GM18502 (cell line): Measurements from ENCODE around the gene CSTF3.
"Not testable (repeated sequence)": the region's sequence is repeated elsewhere in the genome, so short reads cannot be mapped to it uniquely, and the experiment has no call there.

Experiments used
- ATAC-seq: cut with Tn5 transposase; IDR thresholded peaks from one replicate; pipeline ENCODE4 v1.9.1; 2021; ENCODE audit warnings: mild to moderate bottlenecking; ENCODE audit not compliant: unreplicated experiment, poor library complexity

The CSTF3 gene

GRCh38 chr11:33161120-33162005, at the start of gene CSTF3:
Gene CSTF3 (minus strand): TSS chr11:33161480. CDS start chr11:33161325, 155 bp downstream.
- peak; percentile 87 for ATAC-seq

GRCh38 chr11:33208150-33208549, 46.9 kb upstream of the CSTF3 start:
- ATAC-seq = no peak

DNA sequence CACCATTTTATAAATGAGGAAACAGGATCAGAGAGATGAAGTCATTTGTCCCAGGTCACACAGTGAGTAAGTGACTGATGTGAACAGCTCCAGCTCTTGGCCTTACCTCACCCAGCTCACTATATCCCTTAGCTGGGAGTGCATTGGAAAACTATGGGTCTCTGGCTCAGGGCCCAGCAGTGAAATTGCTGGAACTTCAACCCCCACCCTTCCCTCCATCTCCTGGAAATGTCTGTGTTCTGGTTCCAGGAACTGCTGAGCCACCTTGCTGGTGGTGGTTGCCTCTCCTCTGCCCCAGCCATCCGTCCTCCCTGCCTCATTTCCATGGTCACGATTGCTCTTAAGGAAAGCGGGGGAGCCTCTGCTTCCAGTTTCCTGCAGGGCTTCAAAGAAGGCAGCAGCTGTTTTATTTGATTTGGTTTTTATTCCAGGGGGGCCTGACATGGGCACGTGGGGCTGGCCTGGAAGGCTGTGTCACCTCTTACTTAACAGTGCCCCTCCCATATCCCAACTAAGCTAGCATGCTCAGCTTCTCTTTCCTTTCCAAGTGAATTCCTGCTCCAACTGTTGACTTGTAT, 46.2 kb upstream of the CSTF3 start:
- ATAC-seq = no peak

DNA sequence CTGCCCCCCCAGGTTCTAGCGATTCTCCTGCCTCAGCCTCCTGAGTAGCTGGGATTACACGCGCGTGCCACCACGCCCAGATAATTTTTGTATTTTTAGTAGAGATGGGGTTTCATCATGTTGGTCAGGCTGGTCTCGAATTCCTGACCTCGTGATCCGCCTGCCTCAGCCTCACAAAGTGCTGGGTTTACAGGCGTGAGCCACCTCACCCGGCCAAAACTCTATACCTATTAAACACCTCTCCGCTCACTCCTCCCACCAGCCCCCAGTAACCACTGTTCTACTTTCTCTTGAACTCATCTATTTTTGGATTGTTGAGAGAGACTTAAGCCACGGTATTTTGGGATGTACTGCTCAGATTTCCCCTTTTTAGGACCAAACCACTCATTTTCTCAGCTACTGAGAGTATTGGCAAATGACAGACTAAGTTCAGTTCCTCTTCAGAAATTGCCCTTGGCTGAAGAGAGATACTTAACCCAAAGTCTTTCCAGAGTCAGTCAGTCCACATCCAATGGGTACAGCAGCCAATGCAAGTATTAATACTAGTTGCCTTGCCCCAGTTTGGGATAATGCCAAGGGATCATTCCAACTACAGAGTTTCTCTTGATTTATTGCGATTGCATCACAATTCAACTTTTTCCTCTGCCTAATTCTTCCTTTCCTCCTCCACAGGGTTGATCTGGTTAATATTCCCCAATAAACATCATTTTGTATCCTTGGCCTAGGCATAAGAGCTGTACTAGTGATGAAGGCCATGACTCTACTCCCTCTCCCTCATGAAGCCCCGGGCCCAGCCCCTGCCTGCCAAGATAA, 36.8 kb upstream of the CSTF3 start:
- ATAC-seq = no peak

GRCh38 chr11:33195462-33196173, 34.3 kb upstream of the CSTF3 start:
- no peak for ATAC-seq

GRCh38 chr11:33194455-33194854, 33.2 kb upstream of the CSTF3 start:
- no peak for ATAC-seq

DNA sequence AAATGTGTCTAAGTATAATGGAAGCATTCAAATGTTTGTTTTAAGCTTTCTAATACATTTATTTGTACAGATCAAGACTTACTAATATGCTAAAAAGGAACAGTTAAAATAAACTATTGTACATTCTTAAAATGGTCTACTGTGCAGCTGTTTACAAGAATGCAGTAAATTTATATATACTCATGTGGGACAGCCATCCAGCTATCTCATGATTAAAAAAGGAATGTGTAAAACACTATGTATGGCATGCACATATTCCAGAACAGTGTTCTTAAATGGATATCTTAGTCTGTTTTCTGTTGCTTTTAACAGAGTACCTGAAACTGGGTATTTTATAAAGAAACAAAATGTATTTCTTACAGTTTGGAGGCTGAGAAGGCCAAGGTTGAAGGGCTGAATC, 30.2 kb upstream of the CSTF3 start:
- ATAC-seq = no peak

DNA sequence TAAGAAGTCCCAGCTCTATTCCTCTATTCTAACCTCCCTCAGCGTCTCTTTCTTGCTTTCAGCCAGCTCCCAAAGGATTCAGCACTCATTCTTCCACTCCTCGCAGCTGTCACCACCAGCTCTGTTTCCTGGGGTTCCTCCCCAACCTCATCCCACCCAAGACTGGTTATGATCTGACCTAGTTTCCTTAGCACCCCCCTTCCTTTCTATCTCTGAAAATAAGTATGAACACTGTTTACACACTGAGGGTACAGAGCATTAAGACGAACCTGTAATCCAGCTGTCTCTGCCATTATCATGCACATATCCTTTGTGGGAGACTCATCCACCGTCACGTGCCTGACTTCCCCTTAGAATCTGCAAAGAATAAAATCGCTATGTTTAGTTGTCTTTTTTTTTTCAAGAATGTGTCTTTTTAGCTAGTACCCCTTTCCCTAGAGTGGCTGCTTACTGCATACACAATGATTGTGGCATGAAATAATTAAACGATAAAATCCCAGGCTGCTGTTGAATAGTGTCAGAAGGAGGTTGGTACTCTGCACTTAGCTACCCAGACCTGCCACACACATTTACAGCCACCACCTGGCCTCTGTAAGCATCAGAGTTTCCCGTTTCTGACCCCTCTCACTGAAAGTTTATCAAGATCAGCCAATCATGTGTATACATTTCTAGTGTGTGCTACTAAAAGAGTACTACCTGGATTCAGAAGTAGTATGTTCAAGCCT, 26.9 kb upstream of the CSTF3 start:
- ATAC-seq = no peak

GRCh38 chr11:33185756-33186155, 24.5 kb upstream of the CSTF3 start:
- no peak for ATAC-seq

DNA sequence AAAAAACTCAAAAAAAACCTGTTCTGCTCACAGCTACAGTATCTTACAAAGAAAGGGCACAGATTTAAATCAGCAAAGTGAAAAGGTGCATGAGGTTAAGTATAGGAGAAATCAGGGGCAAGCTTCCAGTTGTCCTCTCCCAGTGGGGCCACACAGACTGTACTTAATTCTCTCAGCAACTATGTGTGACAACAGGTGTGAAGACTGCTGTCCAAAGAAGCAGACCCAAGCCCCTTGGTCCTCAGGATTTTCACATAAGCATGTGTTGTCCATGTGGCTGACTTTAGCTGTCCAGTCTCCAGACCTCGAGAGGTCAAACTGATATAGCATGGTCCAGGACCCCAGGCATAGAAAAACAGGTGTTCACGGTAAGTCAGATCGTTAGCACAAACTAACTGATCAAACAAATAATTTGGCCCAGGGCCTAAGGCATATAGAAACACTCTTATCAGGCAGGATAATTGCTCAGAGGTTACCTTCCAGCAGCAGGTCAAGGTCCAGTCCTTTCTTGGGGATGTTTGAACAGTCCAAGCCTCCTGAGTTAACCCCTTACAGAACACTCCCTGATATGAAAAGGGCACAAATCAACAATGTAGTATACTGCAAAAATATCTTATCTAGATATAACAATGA, 21.1 kb upstream of the CSTF3 start:
- no peak for ATAC-seq

GRCh38 chr11:33179348-33179803, 18.1 kb upstream of the CSTF3 start:
- ATAC-seq = no peak

DNA sequence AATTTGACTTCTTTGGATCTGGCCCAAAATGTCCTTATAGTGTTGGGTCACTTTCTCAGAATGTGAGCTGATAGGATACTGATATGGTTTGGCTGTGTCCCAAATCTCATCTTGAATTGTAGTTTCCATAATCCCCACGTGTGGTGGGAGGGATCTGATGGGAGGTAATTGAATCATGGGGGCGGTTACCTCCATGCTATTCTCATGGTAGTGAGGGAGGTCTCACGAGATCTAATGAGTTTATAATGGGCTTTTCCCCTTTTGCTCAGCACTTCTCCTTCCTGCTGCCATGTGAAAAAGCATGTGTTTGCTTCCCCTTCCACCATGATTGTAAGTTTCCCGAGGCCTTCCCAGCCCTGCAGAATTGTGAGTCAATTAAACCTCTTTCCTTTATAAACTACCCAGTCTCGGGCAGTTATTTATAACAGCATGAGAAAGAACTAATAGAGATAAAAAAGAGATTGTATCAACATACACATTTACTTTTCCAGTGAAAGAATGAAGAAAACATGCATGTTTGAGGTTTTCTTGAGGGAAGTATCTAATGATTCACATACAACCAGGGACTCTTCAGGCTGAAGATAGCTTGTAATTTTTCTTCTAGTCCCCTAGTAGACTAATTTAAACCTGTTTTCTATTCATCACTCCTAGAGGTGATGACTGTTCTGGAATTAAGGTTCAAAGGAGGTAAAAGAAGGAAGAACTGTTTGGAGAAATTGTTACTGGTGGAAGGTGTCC, 17.3 kb upstream of the CSTF3 start:
- no peak for ATAC-seq

DNA sequence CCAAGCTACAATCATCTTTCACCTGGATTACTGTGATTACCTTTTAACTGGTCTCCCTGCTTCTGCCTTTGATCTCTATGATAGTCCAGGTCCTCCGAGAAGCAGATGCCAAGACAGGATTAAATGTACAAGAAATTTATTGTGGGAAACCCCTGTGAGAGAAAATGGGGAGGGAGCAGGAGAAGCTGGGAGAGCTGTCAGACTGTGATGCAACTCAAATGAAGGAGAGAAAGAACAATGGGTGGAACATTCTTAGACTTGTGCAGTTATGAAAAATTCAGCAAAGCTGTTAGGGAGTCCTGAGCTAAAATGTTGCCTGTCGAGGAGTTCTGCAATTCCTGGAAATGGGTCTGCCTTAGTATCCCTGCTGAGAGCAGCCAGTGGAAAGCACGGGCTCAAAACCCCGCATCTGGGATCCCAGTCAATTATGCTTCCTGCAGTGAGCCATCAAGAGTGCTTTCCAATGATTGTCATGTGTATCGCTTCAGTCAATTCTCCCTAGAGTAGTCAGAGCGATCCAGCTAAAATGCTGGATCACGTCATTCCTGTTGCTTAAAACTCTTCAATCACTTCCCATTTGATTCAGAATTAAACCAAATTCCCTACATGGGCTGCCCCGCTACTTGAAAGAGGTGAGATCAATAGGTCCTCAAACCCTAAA, 16.5 kb upstream of the CSTF3 start:
- ATAC-seq = no peak

DNA sequence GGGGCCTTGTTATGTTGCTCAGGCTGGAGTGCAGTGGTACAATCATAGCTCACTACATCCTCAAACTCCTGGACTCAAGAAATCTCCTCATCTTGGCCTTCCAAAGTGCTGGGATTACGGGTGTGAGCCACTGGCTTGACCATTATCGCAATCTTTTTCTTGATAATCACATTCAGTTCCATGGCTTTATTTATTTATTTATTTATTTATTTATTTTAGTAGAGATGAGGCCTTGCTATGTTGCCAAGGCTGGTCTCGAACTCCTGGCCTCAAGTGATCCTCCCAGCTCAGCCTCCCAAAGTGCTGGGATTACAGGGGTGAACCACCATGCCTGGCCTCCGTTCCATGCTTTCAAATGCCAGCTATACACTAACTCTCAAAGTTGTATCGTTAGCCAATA, 15.5 kb upstream of the CSTF3 start:
- ATAC-seq = not testable (repeated sequence)

DNA sequence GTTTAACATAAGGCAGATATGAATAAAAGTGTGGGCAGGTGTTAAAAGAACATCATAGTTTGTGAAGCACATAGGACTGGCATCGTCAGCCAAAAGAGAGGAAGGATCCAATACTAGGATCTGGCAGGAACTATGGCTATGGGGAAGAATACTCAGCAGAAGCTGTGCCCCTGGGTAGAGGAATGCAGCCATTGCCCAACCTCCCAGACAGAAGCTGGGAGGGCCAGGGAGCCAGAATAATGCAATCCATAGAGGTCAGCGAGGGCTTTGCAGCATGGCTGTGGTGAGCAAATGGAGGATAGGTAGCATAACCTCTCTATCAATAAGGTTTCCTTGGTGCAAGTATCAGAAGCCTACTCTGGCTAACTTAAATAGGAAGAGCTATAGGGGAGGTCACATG, 11.7 kb upstream of the CSTF3 start:
- ATAC-seq = no peak

GRCh38 chr11:33172345-33172744, 11.1 kb upstream of the CSTF3 start:
- ATAC-seq = no peak

- no peak for ATAC-seq
These were observed 10.0 kb upstream of the CSTF3 start for GRCh38 chr11:33171251-33171650.

DNA sequence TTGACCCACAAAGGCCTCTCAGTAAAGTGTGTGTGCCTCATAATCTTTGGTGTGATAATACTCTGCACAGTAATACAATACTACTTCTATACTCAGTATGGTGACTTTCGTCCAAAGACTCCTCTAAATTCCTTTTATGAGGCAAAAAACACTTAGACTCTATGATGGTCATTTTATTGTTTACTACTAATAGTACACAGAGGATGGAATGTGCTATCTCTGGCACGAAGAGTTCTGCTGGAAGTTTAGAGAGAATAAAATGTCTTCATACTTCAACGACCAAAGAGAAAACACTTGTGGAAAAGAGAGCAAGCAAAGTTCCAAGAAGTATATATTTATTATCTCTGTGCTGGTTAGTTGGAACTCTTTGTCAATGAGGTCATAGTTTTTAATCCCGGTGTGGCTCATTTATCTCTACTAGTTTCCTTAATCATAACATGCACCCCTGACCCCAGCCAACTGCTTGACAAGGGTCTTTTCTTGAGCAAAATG, 7.5 kb upstream of the CSTF3 start:
- ATAC-seq = no peak
